H1 (cell line): ENCODE data around the gene MMP15. TPM values are rescaled to one million over a fixed set of nuclear protein-coding genes. Genes with fewer than 3 reads are reported as not detected.

Experiments
- CTCF ChIA-PET: fragments of 300-600 bp; sonication (Branson Sonifier 250); formaldehyde crosslinking; loops from one replicate; lab custom pipeline; 2021; ENCODE audit not compliant: partially characterized antibody; lab: Charles Lee
- POLR2A ChIA-PET: fragments of 300-600 bp; sonication (Branson Sonifier 250); formaldehyde crosslinking; loops from one replicate; lab custom pipeline; 2021; ENCODE audit warnings: inconsistent platforms; ENCODE audit not compliant: partially characterized antibody; lab: Charles Lee
- DNase-seq, 2 experiments: peaks; one replicate each; pipeline versions ENCODE4 v3.0.0 to v3.0.0-alpha.2; 2010 to 2022; ENCODE audit warnings: low spot score in 2 of 2, low read depth in 1 of 2, mixed read lengths in 1 of 2
- FAIRE-seq: peaks from 2 replicates; lab custom pipeline; 2011; peaks lifted over from hg19 to GRCh38; lab: Jason Lieb, UNC
- H2AFZ ChIP-seq: 2 replicates; pipeline ENCODE4 v1.8.1; 2012; ENCODE audit warnings: low read length, inconsistent platforms
- H2AK5ac ChIP-seq: 2 replicates; pipeline ENCODE4 v1.6.1; 2013; ENCODE audit warnings: low read depth, low read length
- H2BK120ac ChIP-seq: replicated peaks from 2 replicates; pipeline ENCODE3; 2013; ENCODE audit warnings: low read depth, low read length, inconsistent platforms
- H2BK12ac ChIP-seq: 2 replicates; pipeline ENCODE4 v1.6.1; 2013; ENCODE audit warnings: low read depth, low read length
- H2BK15ac ChIP-seq: 2 replicates; pipeline ENCODE4 v1.6.1; 2013; ENCODE audit warnings: low read length
- H2BK20ac ChIP-seq: 2 replicates; pipeline ENCODE4 v1.6.1; 2013; ENCODE audit warnings: low read length
- H2BK5ac ChIP-seq: 2 replicates; pipeline ENCODE4 v1.6.1; 2013; ENCODE audit warnings: low read depth, low read length
- H3K14ac ChIP-seq: 2 replicates; pipeline ENCODE4 v1.6.1; 2013; ENCODE audit warnings: inconsistent platforms; ENCODE audit not compliant: insufficient read length
- H3K18ac ChIP-seq: 2 replicates; pipeline ENCODE4 v1.6.1; 2013; ENCODE audit warnings: low read length; ENCODE audit errors: extremely low read depth
- H3K23ac ChIP-seq: 2 replicates; pipeline ENCODE4 v1.6.1; 2013; ENCODE audit warnings: inconsistent platforms; ENCODE audit not compliant: insufficient read length
- H3K23me2 ChIP-seq: 2 replicates; pipeline ENCODE4 v1.6.1; 2013; ENCODE audit warnings: low read depth, low read length
- H3K27ac ChIP-seq: 2 replicates; pipeline ENCODE4 v1.6.1; 2011; ENCODE audit warnings: low read depth, low read length, inconsistent platforms
- H3K27me3 ChIP-seq, 4 experiments: replicated peaks in 1 of 4; 1 replicate in 1 of 4; 2 replicates in 3 of 4; pipeline versions ENCODE4 v1.6.1 to v1.8.1; 2011 to 2013; ENCODE audit warnings: low read length in 3 of 4, mild to moderate bottlenecking in 3 of 4, inconsistent platforms in 2 of 4, mixed read lengths in 2 of 4, moderate library complexity in 1 of 4; ENCODE audit not compliant: control insufficient read depth in 3 of 4, insufficient read depth in 3 of 4; ENCODE audit errors: extremely low read depth in 1 of 4
- H3K36me3 ChIP-seq, 4 experiments: 2 replicates each; pipeline versions ENCODE4 v1.6.1 to v1.8.1; 2011 to 2013; ENCODE audit warnings: mild to moderate bottlenecking in 4 of 4, low read length in 3 of 4, moderate library complexity in 2 of 4, control low read depth in 1 of 4, inconsistent platforms in 1 of 4; ENCODE audit not compliant: insufficient read depth in 4 of 4, control insufficient read depth in 2 of 4
- H3K4ac ChIP-seq: replicated peaks from 2 replicates; pipeline ENCODE3; 2013; ENCODE audit warnings: low read length, low read depth, mixed read lengths, inconsistent platforms; ENCODE audit not compliant: insufficient read length
- H3K4me1 ChIP-seq, 4 experiments: replicated peaks in 1 of 4; 1 replicate in 1 of 4; 2 replicates in 3 of 4; pipeline versions ENCODE4 v1.6.1 to v1.8.1; 2011 to 2013; ENCODE audit warnings: low read length in 3 of 4, inconsistent platforms in 2 of 4, mixed read lengths in 1 of 4; ENCODE audit not compliant: insufficient read depth in 4 of 4, control insufficient read depth in 3 of 4
- H3K4me2 ChIP-seq, 2 experiments: 2 replicates each; pipeline versions ENCODE4 v1.6.1 to v1.8.1; 2011 to 2013; ENCODE audit warnings: low read depth in 2 of 2, low read length in 2 of 2, control low read depth in 1 of 2, inconsistent platforms in 1 of 2, mild to moderate bottlenecking in 1 of 2; ENCODE audit not compliant: insufficient read depth in 1 of 2
- H3K4me3 ChIP-seq, 4 experiments: fragments of 200-600, 300-600 bp in 1 of 4; sonication (generic), shearing (Covaris generic), sonication (Bioruptor Twin) in 1 of 4; 2 replicates each; pipeline versions ENCODE4 v1.5.1 to v1.8.1; 2011 to 2016; ENCODE audit warnings: low read length in 4 of 4, low read depth in 3 of 4, control low read depth in 2 of 4, inconsistent platforms in 2 of 4, mild to moderate bottlenecking in 2 of 4, mixed read lengths in 1 of 4, moderate library complexity in 1 of 4; ENCODE audit not compliant: insufficient read depth in 2 of 4; ENCODE audit errors: extremely low read depth in 1 of 4
- H3K56ac ChIP-seq: replicated peaks from 2 replicates; pipeline ENCODE3; 2013; ENCODE audit warnings: low read depth, mild to moderate bottlenecking, mixed read lengths, low read length, inconsistent platforms; ENCODE audit not compliant: insufficient read length
- H3K79me1 ChIP-seq: 2 replicates; pipeline ENCODE4 v1.6.1; 2013; ENCODE audit warnings: low read depth, low read length, control low read depth
- H3K79me2 ChIP-seq, 2 experiments: 2 replicates each; pipeline versions ENCODE4 v1.6.1 to v1.8.1; 2012 to 2013; ENCODE audit warnings: low read length in 2 of 2, mild to moderate bottlenecking in 2 of 2, inconsistent platforms in 1 of 2; ENCODE audit not compliant: insufficient read depth in 2 of 2, control insufficient read depth in 1 of 2
- H3K9ac ChIP-seq, 4 experiments: replicated peaks in 1 of 4; 1 replicate in 1 of 4; 2 replicates in 3 of 4; pipeline versions ENCODE4 v1.6.1 to v1.8.1; 2011 to 2013; ENCODE audit warnings: low read depth in 3 of 4, low read length in 3 of 4, control low read depth in 2 of 4, mild to moderate bottlenecking in 2 of 4, moderate library complexity in 2 of 4, inconsistent platforms in 1 of 4; ENCODE audit errors: extremely low read depth in 1 of 4
- H3K9me3 ChIP-seq, 2 experiments: 2 replicates each; pipeline versions ENCODE4 v1.6.1 to v1.8.1; 2012 to 2013; ENCODE audit warnings: mild to moderate bottlenecking in 2 of 2, moderate library complexity in 2 of 2, control low read depth in 1 of 2, inconsistent platforms in 1 of 2, low read depth in 1 of 2, low read length in 1 of 2, mixed read lengths in 1 of 2; ENCODE audit not compliant: insufficient read depth in 2 of 2
- H4K20me1 ChIP-seq, 2 experiments: replicated peaks in 1 of 2; 2 replicates each; pipeline versions ENCODE3 to v1.8.1; 2011 to 2013; ENCODE audit warnings: inconsistent platforms in 2 of 2, low read length in 2 of 2, mild to moderate bottlenecking in 1 of 2; ENCODE audit not compliant: insufficient read depth in 2 of 2, control insufficient read depth in 1 of 2
- H4K5ac ChIP-seq: 2 replicates; pipeline ENCODE4 v1.6.1; 2013; ENCODE audit warnings: low read length, low read depth, mixed read lengths, inconsistent platforms; ENCODE audit not compliant: insufficient read length
- H4K8ac ChIP-seq: 2 replicates; pipeline ENCODE4 v1.8.0; 2013; ENCODE audit warnings: mild to moderate bottlenecking, moderate library complexity, low read length, inconsistent platforms; ENCODE audit not compliant: insufficient read depth; ENCODE audit errors: extremely low read depth
- H4K91ac ChIP-seq: replicated peaks from 2 replicates; pipeline ENCODE3; 2013; ENCODE audit warnings: low read length, mixed read lengths, inconsistent platforms; ENCODE audit not compliant: insufficient read length
- BACH1 ChIP-seq: IDR thresholded peaks from 2 replicates; pipeline ENCODE4 v1.6.1; 2012; ENCODE audit warnings: low read length, improper control_type of control experiment
- BCL11A ChIP-seq, 2 experiments: IDR thresholded peaks; one replicate each; pipeline ENCODE4 v1.6.1; 2011; ENCODE audit warnings: low read depth in 2 of 2, low read length in 2 of 2, mild to moderate bottlenecking in 2 of 2
- EP300 ChIP-seq, 2 experiments: IDR thresholded peaks; 1 replicate in 1 of 2; 2 replicates in 1 of 2; pipeline ENCODE4 v1.6.1; 2011 to 2012; ENCODE audit warnings: low read depth in 2 of 2, low read length in 2 of 2, mild to moderate bottlenecking in 2 of 2, borderline replicate concordance in 1 of 2, inconsistent platforms in 1 of 2, moderate library complexity in 1 of 2
- MAFK ChIP-seq: IDR thresholded peaks from 2 replicates; pipeline ENCODE4 v1.6.1; 2012; ENCODE audit warnings: low read depth, mild to moderate bottlenecking, improper control_type of control experiment, low read length
- NANOG ChIP-seq: IDR thresholded peaks from 2 replicates; pipeline ENCODE4 v1.6.1; 2011; ENCODE audit warnings: low read length, low read depth, mild to moderate bottlenecking, inconsistent platforms; ENCODE audit not compliant: insufficient read depth, poor library complexity, severe bottlenecking
- PHF8 ChIP-seq: fragments of 200-600 bp; sonication (generic); conservative IDR thresholded peaks from 2 replicates; pipeline ENCODE4 v1.7.1; 2012; ENCODE audit warnings: low read depth, mild to moderate bottlenecking, inconsistent platforms, low read length, moderate library complexity
- RBBP5 ChIP-seq: IDR thresholded peaks from 2 replicates; pipeline ENCODE4 v1.7.1; 2012; ENCODE audit warnings: low read depth, mild to moderate bottlenecking, inconsistent platforms, low read length, moderate library complexity, borderline replicate concordance
- RFX5 ChIP-seq: IDR thresholded peaks from 2 replicates; pipeline ENCODE4 v1.6.1; 2011; ENCODE audit warnings: low read depth, low read length, improper control_type of control experiment, borderline replicate concordance
- TBP ChIP-seq: IDR thresholded peaks from 2 replicates; pipeline ENCODE4 v1.6.1; 2011; ENCODE audit warnings: low read depth, low read length, improper control_type of control experiment
- WGBS, 2 experiments: shearing (Covaris generic) in 1 of 2; methylation state at CpG; one replicate each; pipeline versions ENCODE4 v1.1.6 to v1.1.7; 2013 to 2015; ENCODE audit warnings: low lambda C conversion rate in 2 of 2, mixed read lengths in 2 of 2, inconsistent platforms in 1 of 2, low coverage in 1 of 2, missing lambda C conversion rate in 1 of 2; ENCODE audit not compliant: insufficient replicate concordance in 2 of 2, insufficient coverage in 1 of 2, insufficient read length in 1 of 2; ENCODE audit errors: extremely low coverage in 1 of 2, missing lambda C conversion rate in 1 of 2; 5-methylcytosine and 5-hydroxymethylcytosine counted together
- polyA plus RNA-seq, 7 experiments: library from polyadenylated mRNA; depleted of rRNA in 3 of 7; stranded (reverse) in 5 of 7; unstranded in 2 of 7; fragments of >200 nt in 5 of 7; fragments of 200-250 nt in 2 of 7; gene quantifications; 1 replicate in 5 of 7; 2 replicates in 1 of 7; 4 replicates in 1 of 7; pipeline versions ENCODE4 v1.2.1 to v1.2.3, GENCODE V29; 2011 to 2013; ENCODE audit warnings: missing spikeins in 2 of 7, mixed read lengths in 2 of 7
- total RNA-seq: library from RNA; stranded (reverse); fragmentation: NEBNext Ultra II Directional; extraction: Animal tissue kit (Norgen Biotek cat#: 25700); gene quantifications from 2 replicates; pipeline ENCODE4 v1.2.1, GENCODE V29; 2021
- TF ChIP-seq, protein P1 (sequence below): IDR thresholded peaks from 2 replicates; pipeline ENCODE4 v1.6.1; 2012; ENCODE audit warnings: inconsistent platforms

The MMP15 gene
- total and polyA plus RNA-seq, 2 of the 8 experiments (the other 6 are each of a cell fraction or from before 2014, with no cell fraction given): 38.5 to 42.2 TPM

DNA sequence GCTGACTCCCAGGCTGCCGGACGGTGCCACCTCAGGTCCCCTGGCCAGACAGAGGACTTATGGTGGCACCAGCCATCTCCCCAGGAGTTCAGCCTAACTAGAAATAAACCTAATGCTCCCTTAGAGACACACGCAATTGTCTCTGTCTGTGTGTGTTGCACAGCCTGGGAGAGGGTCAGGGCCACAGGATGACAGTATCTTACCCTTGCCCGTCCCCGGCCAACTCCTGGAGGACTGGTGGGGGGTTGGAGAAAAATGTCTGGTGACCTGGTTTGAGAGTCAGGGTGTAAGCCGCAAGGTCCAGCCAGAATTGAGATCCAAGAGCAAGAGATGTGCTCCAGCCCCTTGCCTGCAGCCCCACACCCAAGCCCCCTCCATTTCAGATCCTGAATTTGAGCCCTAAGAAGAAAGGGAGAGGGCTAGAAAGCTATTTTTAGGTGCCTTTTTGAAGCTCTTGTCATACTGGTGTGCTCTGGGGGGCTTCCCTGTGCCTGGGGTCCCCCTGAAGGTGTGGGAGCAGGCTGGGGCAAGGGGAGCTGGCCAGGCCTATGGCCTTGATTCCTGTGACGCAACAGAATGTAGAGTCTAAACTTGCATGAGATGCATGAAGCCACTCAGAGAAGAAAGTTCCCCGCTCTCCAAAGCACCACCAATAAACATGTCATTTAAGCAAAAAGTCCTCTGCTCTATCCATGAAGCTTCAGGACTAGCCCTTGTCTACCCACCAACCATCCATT is 37.9 kb upstream of the MMP15 start:
- no peak overlapping the region for H2AK5ac ChIP-seq
- no peak overlapping the region for H2BK15ac ChIP-seq
- no peak overlapping the region for H4K91ac ChIP-seq
- no peaks in the 10 kb centered on the region for H3K9me3 ChIP-seq
- no peaks in the 10 kb centered on the region for H3K36me3 ChIP-seq
- no peak overlapping the region for H4K8ac ChIP-seq
- H3K79me1 ChIP-seq: no peaks in the 10 kb centered on the region
- H3K18ac ChIP-seq: no peak overlapping the region
- no peak overlapping the region for H3K14ac ChIP-seq
- 91% methylated on average over 8 of the region's 8 CpGs; no CpG with 5 or more reads in 1 of the 2 experiments for WGBS, 2 experiments
- H2BK20ac ChIP-seq: no peak overlapping the region
- DNase-seq: no peak
- H3K4me2 ChIP-seq: no peak overlapping the region
- H3K56ac ChIP-seq: no peak overlapping the region
- H4K5ac ChIP-seq: no peak overlapping the region
- no peak overlapping the region for H3K27ac ChIP-seq
- H3K23ac ChIP-seq: no peak overlapping the region
- FAIRE-seq: no peak
- no peak overlapping the region for H3K4me3 ChIP-seq
- peaks cover 12% of the 10 kb centered on the region; the same call in 1 of the 2 replicates for H3K23me2 ChIP-seq
- peaks cover 2 to 33% (median 19%) of the 10 kb centered on the region in 4 experiments for H3K27me3 ChIP-seq
- H2AFZ ChIP-seq: no peak overlapping the region
- no peaks in the 10 kb centered on the region for H3K79me2 ChIP-seq
- ChIA-PET POLR2A (interaction anchor here (1.9 kb wide), 1 partner anchor 10 kb away, joined by 6 read pairs; no protein-coding TSS in a partner anchor), CTCF (interaction anchor here (0.6 to 26.3 kb wide), 7 partner anchors 12 to 192 kb away, joined by 3 to 305 read pairs (median 3); no protein-coding TSS in a partner anchor)
- H2BK12ac ChIP-seq: no peak overlapping the region
- no peak overlapping the region for H2BK120ac ChIP-seq
- H3K4ac ChIP-seq: no peak overlapping the region
- H2BK5ac ChIP-seq: no peak overlapping the region
- H4K20me1 ChIP-seq: peaks cover 0 to 1% of the 10 kb centered on the region in 2 experiments
- peaks cover 0 to 11% (median 3%) of the 10 kb centered on the region in 4 experiments; a peak in 3 of 7 replicates for H3K4me1 ChIP-seq
- H3K9ac ChIP-seq: no peak overlapping the region
- TF ChIP-seq PHF8: no peak
- no peak for TF ChIP-seq TBP
- no peak for TF ChIP-seq RBBP5
- TF ChIP-seq EP300 (IDR thresholded peaks at IDR 0.05; ENCODE audit: borderline replicate concordance in 1 of 2, low read depth in 2 of 2, low read length in 2 of 2): no peak
- TF ChIP-seq NANOG: no peak
- TF ChIP-seq MAFK: no peak
- TF ChIP-seq, protein P1, sequence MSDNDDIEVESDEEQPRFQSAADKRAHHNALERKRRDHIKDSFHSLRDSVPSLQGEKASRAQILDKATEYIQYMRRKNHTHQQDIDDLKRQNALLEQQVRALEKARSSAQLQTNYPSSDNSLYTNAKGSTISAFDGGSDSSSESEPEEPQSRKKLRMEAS: no peak
- TF ChIP-seq BCL11A (IDR thresholded peaks at IDR 0.05; ENCODE audit: low read depth in 2 of 2, low read length in 2 of 2): no peak
- no peak for TF ChIP-seq RFX5
- TF ChIP-seq BACH1: no peak
